ENCODE data around the gene HELQ. TPM values are rescaled to one million over a fixed set of nuclear protein-coding genes. Genes with fewer than 3 reads are reported as not detected.

HELQ gene
- total and polyA plus RNA-seq, 9 of the 15 experiments (the other 6 are each of a cell fraction or from before 2014, with no cell fraction given), result 3.5 to 15.2 (median 11.9) TPM

DNA sequence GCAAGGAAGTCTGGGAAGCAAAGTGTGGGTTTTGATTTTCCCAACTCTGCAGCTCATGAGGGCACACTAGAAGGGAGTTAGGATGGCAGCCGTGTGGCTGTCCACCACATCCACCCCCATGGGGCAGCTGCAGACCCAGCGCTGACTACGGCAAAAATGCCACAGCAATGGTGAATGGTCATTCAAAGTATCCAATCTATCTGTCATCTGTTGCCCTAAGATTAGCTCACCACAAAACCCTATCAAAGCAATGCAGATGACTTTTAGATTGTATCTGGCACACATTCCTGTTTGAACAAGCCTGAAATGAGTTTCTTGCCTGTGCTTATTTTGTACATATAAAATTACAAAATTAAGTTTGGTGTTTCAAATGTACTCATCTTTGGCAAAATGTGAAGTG is 91.3 kb downstream of the HELQ start (continued):
- TF ChIP-seq, protein P1, sequence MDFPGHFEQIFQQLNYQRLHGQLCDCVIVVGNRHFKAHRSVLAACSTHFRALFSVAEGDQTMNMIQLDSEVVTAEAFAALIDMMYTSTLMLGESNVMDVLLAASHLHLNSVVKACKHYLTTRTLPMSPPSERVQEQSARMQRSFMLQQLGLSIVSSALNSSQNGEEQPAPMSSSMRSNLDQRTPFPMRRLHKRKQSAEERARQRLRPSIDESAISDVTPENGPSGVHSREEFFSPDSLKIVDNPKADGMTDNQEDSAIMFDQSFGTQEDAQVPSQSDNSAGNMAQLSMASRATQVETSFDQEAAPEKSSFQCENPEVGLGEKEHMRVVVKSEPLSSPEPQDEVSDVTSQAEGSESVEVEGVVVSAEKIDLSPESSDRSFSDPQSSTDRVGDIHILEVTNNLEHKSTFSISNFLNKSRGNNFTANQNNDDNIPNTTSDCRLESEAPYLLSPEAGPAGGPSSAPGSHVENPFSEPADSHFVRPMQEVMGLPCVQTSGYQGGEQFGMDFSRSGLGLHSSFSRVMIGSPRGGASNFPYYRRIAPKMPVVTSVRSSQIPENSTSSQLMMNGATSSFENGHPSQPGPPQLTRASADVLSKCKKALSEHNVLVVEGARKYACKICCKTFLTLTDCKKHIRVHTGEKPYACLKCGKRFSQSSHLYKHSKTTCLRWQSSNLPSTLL (IDR thresholded peaks at IDR 0.05), result no peak
- TF ChIP-seq, protein P2, sequence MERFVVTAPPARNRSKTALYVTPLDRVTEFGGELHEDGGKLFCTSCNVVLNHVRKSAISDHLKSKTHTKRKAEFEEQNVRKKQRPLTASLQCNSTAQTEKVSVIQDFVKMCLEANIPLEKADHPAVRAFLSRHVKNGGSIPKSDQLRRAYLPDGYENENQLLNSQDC (CRISPR knock-in tag; IDR thresholded peaks at IDR 0.05), result no peak
- TF ChIP-seq, protein P3, sequence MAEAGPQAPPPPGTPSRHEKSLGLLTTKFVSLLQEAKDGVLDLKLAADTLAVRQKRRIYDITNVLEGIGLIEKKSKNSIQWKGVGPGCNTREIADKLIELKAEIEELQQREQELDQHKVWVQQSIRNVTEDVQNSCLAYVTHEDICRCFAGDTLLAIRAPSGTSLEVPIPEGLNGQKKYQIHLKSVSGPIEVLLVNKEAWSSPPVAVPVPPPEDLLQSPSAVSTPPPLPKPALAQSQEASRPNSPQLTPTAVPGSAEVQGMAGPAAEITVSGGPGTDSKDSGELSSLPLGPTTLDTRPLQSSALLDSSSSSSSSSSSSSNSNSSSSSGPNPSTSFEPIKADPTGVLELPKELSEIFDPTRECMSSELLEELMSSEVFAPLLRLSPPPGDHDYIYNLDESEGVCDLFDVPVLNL (CRISPR knock-in tag; IDR thresholded peaks at IDR 0.05; ENCODE audit: low read depth), result no peak
- TF ChIP-seq ARNT (IDR thresholded peaks at IDR 0.05), result no peak
- TF ChIP-seq, protein P4, sequence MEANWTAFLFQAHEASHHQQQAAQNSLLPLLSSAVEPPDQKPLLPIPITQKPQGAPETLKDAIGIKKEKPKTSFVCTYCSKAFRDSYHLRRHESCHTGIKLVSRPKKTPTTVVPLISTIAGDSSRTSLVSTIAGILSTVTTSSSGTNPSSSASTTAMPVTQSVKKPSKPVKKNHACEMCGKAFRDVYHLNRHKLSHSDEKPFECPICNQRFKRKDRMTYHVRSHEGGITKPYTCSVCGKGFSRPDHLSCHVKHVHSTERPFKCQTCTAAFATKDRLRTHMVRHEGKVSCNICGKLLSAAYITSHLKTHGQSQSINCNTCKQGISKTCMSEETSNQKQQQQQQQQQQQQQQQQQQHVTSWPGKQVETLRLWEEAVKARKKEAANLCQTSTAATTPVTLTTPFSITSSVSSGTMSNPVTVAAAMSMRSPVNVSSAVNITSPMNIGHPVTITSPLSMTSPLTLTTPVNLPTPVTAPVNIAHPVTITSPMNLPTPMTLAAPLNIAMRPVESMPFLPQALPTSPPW (CRISPR knock-in tag; IDR thresholded peaks at IDR 0.05), result peak; percentile 20; the same call in 1 of the 2 replicates
- no peak for TF ChIP-seq KDM5B (IDR thresholded peaks at IDR 0.05; ENCODE audit: insufficient replicate concordance, low read depth, low read length)
- TF ChIP-seq SIN3B (IDR thresholded peaks at IDR 0.05; ENCODE audit: low read depth), result no peak
- TF ChIP-seq HNRNPLL (IDR thresholded peaks at IDR 0.05; ENCODE audit: low read depth, low read length, poor library complexity, severe bottlenecking), result no peak
- no peak for TF ChIP-seq ETV1 (tag; conservative IDR thresholded peaks at IDR 0.05; ENCODE audit: low read depth)
- TF ChIP-seq, protein P5, sequence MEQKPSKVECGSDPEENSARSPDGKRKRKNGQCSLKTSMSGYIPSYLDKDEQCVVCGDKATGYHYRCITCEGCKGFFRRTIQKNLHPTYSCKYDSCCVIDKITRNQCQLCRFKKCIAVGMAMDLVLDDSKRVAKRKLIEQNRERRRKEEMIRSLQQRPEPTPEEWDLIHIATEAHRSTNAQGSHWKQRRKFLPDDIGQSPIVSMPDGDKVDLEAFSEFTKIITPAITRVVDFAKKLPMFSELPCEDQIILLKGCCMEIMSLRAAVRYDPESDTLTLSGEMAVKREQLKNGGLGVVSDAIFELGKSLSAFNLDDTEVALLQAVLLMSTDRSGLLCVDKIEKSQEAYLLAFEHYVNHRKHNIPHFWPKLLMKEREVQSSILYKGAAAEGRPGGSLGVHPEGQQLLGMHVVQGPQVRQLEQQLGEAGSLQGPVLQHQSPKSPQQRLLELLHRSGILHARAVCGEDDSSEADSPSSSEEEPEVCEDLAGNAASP (IDR thresholded peaks at IDR 0.05), result no peak
- TF ChIP-seq ARID2 (IDR thresholded peaks at IDR 0.05), result no peak
- no peak for TF ChIP-seq SETDB1 (IDR thresholded peaks at IDR 0.05; ENCODE audit: low read length)
- TF ChIP-seq SP2 (IDR thresholded peaks at IDR 0.05; ENCODE audit: extremely low read depth, low read depth, low read length, poor library complexity, severe bottlenecking), result no peak
- no peak for TF ChIP-seq CHD4 (IDR thresholded peaks at IDR 0.05; ENCODE audit: insufficient read depth, insufficient replicate concordance, low read depth, low read length, poor library complexity, severe bottlenecking)
- peak; percentile 93; the same call in 1 of the 2 replicates for TF ChIP-seq SMARCE1 (IDR thresholded peaks at IDR 0.05)
- TF ChIP-seq, protein P6, sequence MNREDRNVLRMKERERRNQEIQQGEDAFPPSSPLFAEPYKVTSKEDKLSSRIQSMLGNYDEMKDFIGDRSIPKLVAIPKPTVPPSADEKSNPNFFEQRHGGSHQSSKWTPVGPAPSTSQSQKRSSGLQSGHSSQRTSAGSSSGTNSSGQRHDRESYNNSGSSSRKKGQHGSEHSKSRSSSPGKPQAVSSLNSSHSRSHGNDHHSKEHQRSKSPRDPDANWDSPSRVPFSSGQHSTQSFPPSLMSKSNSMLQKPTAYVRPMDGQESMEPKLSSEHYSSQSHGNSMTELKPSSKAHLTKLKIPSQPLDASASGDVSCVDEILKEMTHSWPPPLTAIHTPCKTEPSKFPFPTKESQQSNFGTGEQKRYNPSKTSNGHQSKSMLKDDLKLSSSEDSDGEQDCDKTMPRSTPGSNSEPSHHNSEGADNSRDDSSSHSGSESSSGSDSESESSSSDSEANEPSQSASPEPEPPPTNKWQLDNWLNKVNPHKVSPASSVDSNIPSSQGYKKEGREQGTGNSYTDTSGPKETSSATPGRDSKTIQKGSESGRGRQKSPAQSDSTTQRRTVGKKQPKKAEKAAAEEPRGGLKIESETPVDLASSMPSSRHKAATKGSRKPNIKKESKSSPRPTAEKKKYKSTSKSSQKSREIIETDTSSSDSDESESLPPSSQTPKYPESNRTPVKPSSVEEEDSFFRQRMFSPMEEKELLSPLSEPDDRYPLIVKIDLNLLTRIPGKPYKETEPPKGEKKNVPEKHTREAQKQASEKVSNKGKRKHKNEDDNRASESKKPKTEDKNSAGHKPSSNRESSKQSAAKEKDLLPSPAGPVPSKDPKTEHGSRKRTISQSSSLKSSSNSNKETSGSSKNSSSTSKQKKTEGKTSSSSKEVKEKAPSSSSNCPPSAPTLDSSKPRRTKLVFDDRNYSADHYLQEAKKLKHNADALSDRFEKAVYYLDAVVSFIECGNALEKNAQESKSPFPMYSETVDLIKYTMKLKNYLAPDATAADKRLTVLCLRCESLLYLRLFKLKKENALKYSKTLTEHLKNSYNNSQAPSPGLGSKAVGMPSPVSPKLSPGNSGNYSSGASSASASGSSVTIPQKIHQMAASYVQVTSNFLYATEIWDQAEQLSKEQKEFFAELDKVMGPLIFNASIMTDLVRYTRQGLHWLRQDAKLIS (CRISPR knock-in tag; IDR thresholded peaks at IDR 0.05), result no peak
- TF ChIP-seq ZNF75A (CRISPR knock-in tag; IDR thresholded peaks at IDR 0.05), result no peak
- TF ChIP-seq POLR3A (IDR thresholded peaks at IDR 0.05; ENCODE audit: borderline replicate concordance, extremely low read depth, insufficient read depth, insufficient read length), result no peak

Measured in K562 (cell line).